ENCODE measurements around the gene SLMAP.

DNA sequence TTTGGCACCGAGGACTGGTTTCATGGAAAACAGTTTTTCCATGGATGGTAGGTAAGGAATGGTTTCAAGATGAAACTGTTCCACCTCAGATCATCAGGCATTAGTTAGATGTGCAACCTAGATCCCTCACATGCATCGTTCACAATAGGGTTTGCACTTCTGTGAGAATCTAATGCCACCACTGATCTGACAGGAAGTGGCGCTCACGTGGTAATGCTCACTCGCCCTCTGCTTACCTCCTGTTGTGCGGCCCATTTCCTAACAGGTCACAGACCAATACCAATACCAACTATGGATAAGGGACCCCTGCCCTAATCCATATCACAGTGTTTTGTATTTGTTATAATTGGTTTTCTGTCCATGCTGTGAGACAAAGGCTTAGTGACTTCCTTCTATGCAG lies 58.9 kb downstream of the SLMAP start:
- no peak for TF ChIP-seq POLR2A (IDR thresholded peaks at IDR 0.05)
- TF ChIP-seq CTCF (IDR thresholded peaks at IDR 0.05): no peak

Data from lower leg skin (tissue), 3 donors.